T-cell (primary cell): ENCODE measurements around the gene LRRTM4. TPM values are rescaled to one million over a fixed set of nuclear protein-coding genes. Genes with fewer than 3 reads are reported as not detected.

ENCODE experiments used
- ATAC-seq, 4 experiments: fragments of 200-7000 bp in 3 of 4; fragments of 150-1000 bp in 1 of 4; cut with Tn5 transposase; replicated peaks in 1 of 4; 1 replicate in 3 of 4; 2 replicates in 1 of 4; pipeline ENCODE4 v1.10.0; 2021; ENCODE audit warnings: moderate library complexity in 3 of 4, mild to moderate bottlenecking in 2 of 4, moderate number of reproducible peaks in 1 of 4
- CTCF ChIA-PET, 2 donors: fragments of 300-600 bp; sonication (Branson Sonifier 250); formaldehyde crosslinking; loops; one replicate each; lab custom pipeline; 2022; ENCODE audit warnings: antibody characterized with exemption in 2 of 2; lab: Charles Lee
- POLR2A ChIA-PET, 2 donors: fragments of 300-600 bp; sonication (Branson Sonifier 250); formaldehyde crosslinking; loops; one replicate each; lab custom pipeline; 2022; ENCODE audit warnings: antibody characterized with exemption in 2 of 2; lab: Charles Lee
- DNase-seq, 35 experiments: peaks; one replicate each; pipeline versions ENCODE4 v3.0.0 to v3.0.0-alpha.2; 2013 to 2023
- H3K27ac ChIP-seq: one replicate; pipeline ENCODE4 v1.5.1; 2013; ENCODE audit warnings: low read length
- H3K27me3 ChIP-seq, 2 experiments: replicated peaks in 1 of 2; 1 replicate in 1 of 2; 2 replicates in 1 of 2; pipeline versions ENCODE4 v1.6.1 to v1.7.0; 2013; ENCODE audit warnings: low read length in 1 of 2, mixed read lengths in 1 of 2; ENCODE audit not compliant: control insufficient read depth in 2 of 2, insufficient read depth in 2 of 2; ENCODE audit errors: extremely low read depth in 1 of 2
- H3K36me3 ChIP-seq, 2 donors: 1 replicate in 1 of 2; 2 replicates in 1 of 2; pipeline versions ENCODE4 v1.6.1 to v1.7.0; 2013; ENCODE audit warnings: low read length in 1 of 2; ENCODE audit not compliant: control insufficient read depth in 2 of 2, insufficient read depth in 1 of 2; ENCODE audit errors: extremely low read depth in 1 of 2
- H3K4me1 ChIP-seq, 2 experiments: 1 replicate in 1 of 2; 2 replicates in 1 of 2; pipeline versions ENCODE4 v1.6.1 to v1.7.0; 2013; ENCODE audit warnings: low read length in 2 of 2, mixed read lengths in 1 of 2; ENCODE audit not compliant: insufficient read depth in 2 of 2, control insufficient read depth in 1 of 2; ENCODE audit errors: extremely low read depth in 1 of 2
- H3K4me3 ChIP-seq, 2 donors: 1 replicate in 1 of 2; 2 replicates in 1 of 2; pipeline versions ENCODE4 v1.5.1 to v1.7.0; 2013; ENCODE audit warnings: mild to moderate bottlenecking in 2 of 2, low read length in 1 of 2, moderate library complexity in 1 of 2; ENCODE audit not compliant: control insufficient read depth in 1 of 2; ENCODE audit errors: extremely low read depth in 1 of 2
- H3K9me3 ChIP-seq: 2 replicates; pipeline ENCODE4 v1.7.0; 2013
- H3K27ac Mint-ChIP-seq, 2 donors: one replicate each; pipeline ENCODE4 v1.8.0; 2020 to 2021; ENCODE audit warnings: mild to moderate bottlenecking in 2 of 2, mixed read lengths in 2 of 2
- H3K27me3 Mint-ChIP-seq, 2 donors: one replicate each; pipeline ENCODE4 v1.8.0; 2021 to 2022; ENCODE audit warnings: mixed read lengths in 2 of 2
- H3K36me3 Mint-ChIP-seq: one replicate; pipeline ENCODE4 v1.8.0; 2021; ENCODE audit warnings: mixed read lengths
- H3K4me1 Mint-ChIP-seq, 3 donors: one replicate each; pipeline ENCODE4 v1.8.0; 2020 to 2022; ENCODE audit warnings: mixed read lengths in 3 of 3, mild to moderate bottlenecking in 1 of 3
- H3K4me3 Mint-ChIP-seq, 3 donors: one replicate each; pipeline ENCODE4 v1.8.0; 2020 to 2022; ENCODE audit warnings: mild to moderate bottlenecking in 3 of 3, mixed read lengths in 3 of 3, moderate library complexity in 3 of 3
- H3K9me3 Mint-ChIP-seq, 3 donors: one replicate each; pipeline ENCODE4 v1.8.0; 2020 to 2022; ENCODE audit warnings: mixed read lengths in 3 of 3
- WGBS: methylation state at CpG from one replicate; pipeline ENCODE4 v1.1.5; 2013; ENCODE audit warnings: missing lambda C conversion rate; ENCODE audit not compliant: insufficient coverage; 5-methylcytosine and 5-hydroxymethylcytosine counted together
- total RNA-seq, 35 experiments: library from RNA in 6 of 35; stranded (reverse) in 6 of 35; fragments of 120-200 nt in 1 of 35; gene quantifications; one replicate each; pipeline versions ENCODE4 v1.2.1 to v1.2.4 and lab custom pipeline; 2013 to 2026

LRRTM4 gene
- total RNA-seq (not detected), total RNA-seq (lab: John Stamatoyannopoulos, UW) (0 to 0.09 (median 0) reads per million in 29 experiments)
- not detected for total RNA-seq (2013)

GRCh38 chr2:77521931-77522470 is at the start of gene LRRTM4:
Gene LRRTM4 (minus strand): TSS chr2:77522376.
- H3K4me1 ChIP-seq, result no peaks in the 10 kb centered on the region
- DNase-seq, result no peak
- no peak within 1 kb of the TSS for H3K4me3 Mint-ChIP-seq
- no peak for ATAC-seq
- no peak within 1 kb of the TSS for H3K27ac Mint-ChIP-seq
- POLR2A ChIA-PET, result no interaction called here
- H3K4me1 Mint-ChIP-seq, result no peaks in the 10 kb centered on the region
- no peaks in the 10 kb centered on the region for H3K36me3 Mint-ChIP-seq
- 0% methylated on average over 1 of the region's 4 CpGs for WGBS
- H3K9me3 ChIP-seq, result no peaks in the 10 kb centered on the region
- no peak within 1 kb of the TSS for H3K27ac ChIP-seq
- H3K27me3 Mint-ChIP-seq, result no peaks in the 10 kb centered on the region
- H3K9me3 Mint-ChIP-seq, result peaks cover 9 to 16% (median 15%) of the 10 kb centered on the region in 3 donors
- CTCF ChIA-PET, result interaction anchor here in 1 of 2 donors (0.7 kb wide), 1 partner anchor 344 kb away, joined by 6 read pairs; no protein-coding TSS in a partner anchor
- no peaks in the 10 kb centered on the region for H3K36me3 ChIP-seq
- H3K27me3 ChIP-seq, result no peaks in the 10 kb centered on the region
- no peak within 1 kb of the TSS for H3K4me3 ChIP-seq

GRCh38 chr2:77571545-77571944 is 49.4 kb upstream of the LRRTM4 start:
- Histone ChIP-seq H3K4me1 (no peaks in the 10 kb centered on the region), H3K4me3 (no peak overlapping the region), H3K27me3 (no peaks in the 10 kb centered on the region), H3K36me3 (no peaks in the 10 kb centered on the region), H3K27ac (no peak overlapping the region), H3K9me3 (peaks cover 2% of the 10 kb centered on the region)
- ChIA-PET POLR2A (no interaction called here), CTCF (no interaction called here)
- Mint-ChIP-seq H3K27ac (no peak overlapping the region), H3K36me3 (no peaks in the 10 kb centered on the region), H3K4me1 (no peaks in the 10 kb centered on the region), H3K4me3 (no peak overlapping the region), H3K9me3 (peaks cover 10 to 39% (median 15%) of the 10 kb centered on the region in 3 donors), H3K27me3 (no peaks in the 10 kb centered on the region)
- no peak for DNase-seq
- no CpG with 5 or more reads among the region's 2 CpGs for WGBS
- ATAC-seq, result no peak

GRCh38 chr2:77567723-77568122 is 45.5 kb upstream of the LRRTM4 start:
- ChIA-PET CTCF (no interaction called here), POLR2A (no interaction called here)
- H3K27me3 Mint-ChIP-seq, result no peaks in the 10 kb centered on the region
- Histone ChIP-seq H3K36me3 (no peaks in the 10 kb centered on the region), H3K9me3 (peaks cover 2% of the 10 kb centered on the region), H3K27ac (no peak overlapping the region), H3K27me3 (no peaks in the 10 kb centered on the region), H3K4me3 (no peak overlapping the region), H3K4me1 (no peaks in the 10 kb centered on the region)
- peaks cover 19 to 39% (median 20%) of the 10 kb centered on the region in 3 donors for H3K9me3 Mint-ChIP-seq
- H3K27ac Mint-ChIP-seq, result no peak overlapping the region
- ATAC-seq (no peak), DNase-seq (no peak)
- no peaks in the 10 kb centered on the region for H3K4me1 Mint-ChIP-seq
- WGBS, result 100% methylated on average over 1 of the region's 2 CpGs
- no peak overlapping the region for H3K4me3 Mint-ChIP-seq
- no peaks in the 10 kb centered on the region for H3K36me3 Mint-ChIP-seq

GRCh38 chr2:77566582-77566981 is 44.4 kb upstream of the LRRTM4 start:
- Histone ChIP-seq H3K4me1 (no peaks in the 10 kb centered on the region), H3K27ac (no peak overlapping the region), H3K9me3 (peaks cover 2% of the 10 kb centered on the region), H3K36me3 (no peaks in the 10 kb centered on the region), H3K27me3 (no peaks in the 10 kb centered on the region), H3K4me3 (no peak overlapping the region)
- ChIA-PET POLR2A (no interaction called here), CTCF (no interaction called here)
- H3K27me3 Mint-ChIP-seq, result no peaks in the 10 kb centered on the region
- H3K4me1 Mint-ChIP-seq, result no peaks in the 10 kb centered on the region
- H3K27ac Mint-ChIP-seq, result no peak overlapping the region
- WGBS, result 20% methylated on average over 1 of the region's 3 CpGs
- ATAC-seq (no peak), DNase-seq (no peak)
- peaks cover 14 to 34% (median 19%) of the 10 kb centered on the region in 3 donors for H3K9me3 Mint-ChIP-seq
- no peaks in the 10 kb centered on the region for H3K36me3 Mint-ChIP-seq
- H3K4me3 Mint-ChIP-seq, result no peak overlapping the region

- ATAC-seq (no peak), DNase-seq (no peak)
- Histone ChIP-seq H3K4me1 (no peaks in the 10 kb centered on the region), H3K9me3 (peaks cover 2% of the 10 kb centered on the region), H3K27me3 (no peaks in the 10 kb centered on the region), H3K4me3 (no peak overlapping the region), H3K36me3 (no peaks in the 10 kb centered on the region), H3K27ac (no peak overlapping the region)
- peaks cover 14 to 33% (median 21%) of the 10 kb centered on the region in 3 donors for H3K9me3 Mint-ChIP-seq
- H3K36me3 Mint-ChIP-seq, result no peaks in the 10 kb centered on the region
- no CpG with 5 or more reads among the region's 1 CpG for WGBS
- ChIA-PET POLR2A (no interaction called here), CTCF (no interaction called here)
- no peaks in the 10 kb centered on the region for H3K4me1 Mint-ChIP-seq
- no peaks in the 10 kb centered on the region for H3K27me3 Mint-ChIP-seq
- no peak overlapping the region for H3K4me3 Mint-ChIP-seq
- H3K27ac Mint-ChIP-seq, result no peak overlapping the region
These were observed 44.0 kb upstream of the LRRTM4 start for GRCh38 chr2:77566131-77566530.

- ChIA-PET CTCF (no interaction called here), POLR2A (no interaction called here)
- Histone ChIP-seq H3K36me3 (no peaks in the 10 kb centered on the region), H3K4me3 (no peak overlapping the region), H3K9me3 (no peaks in the 10 kb centered on the region), H3K27ac (no peak overlapping the region), H3K27me3 (no peaks in the 10 kb centered on the region), H3K4me1 (no peaks in the 10 kb centered on the region)
- Mint-ChIP-seq H3K27me3 (no peaks in the 10 kb centered on the region), H3K4me1 (no peaks in the 10 kb centered on the region), H3K27ac (no peak overlapping the region), H3K9me3 (peaks cover 7 to 18% (median 18%) of the 10 kb centered on the region in 3 donors), H3K4me3 (no peak overlapping the region), H3K36me3 (no peaks in the 10 kb centered on the region)
- no CpG with 5 or more reads among the region's 2 CpGs for WGBS
- no peak for DNase-seq
- no peak for ATAC-seq
These were observed 30.8 kb upstream of the LRRTM4 start for GRCh38 chr2:77552956-77553355.
